T-helper 2 cell (primary cell): Measurements from ENCODE around the gene PPP1R14C.

ENCODE experiments used
- DNase-seq, 5 experiments: peaks; one replicate each; pipeline versions ENCODE4 v3.0.0 to v3.0.0-alpha.2; 2012 to 2022

PPP1R14C gene

GRCh38 chr6:150252714-150253444 lies 110.0 kb downstream of the PPP1R14C start:
- DNase-seq, result peak in 1 of 5 experiments; percentile 71

GRCh38 chr6:150253489-150253888 lies 110.6 kb downstream of the PPP1R14C start:
- DNase-seq, result no peak

- no peak for DNase-seq
Observed at GRCh38 chr6:150254770-150255169, 111.9 kb downstream of the PPP1R14C start.

- DNase-seq, result no peak
Observed at GRCh38 chr6:150255840-150256239, 113.0 kb downstream of the PPP1R14C start.

- DNase-seq, result peak in 1 of 5 experiments; percentile 25
Observed at GRCh38 chr6:150256618-150257272, 113.9 kb downstream of the PPP1R14C start.

- no peak for DNase-seq
Observed at GRCh38 chr6:150258381-150258780, 115.5 kb downstream of the PPP1R14C start.

GRCh38 chr6:150260931-150261330 lies 118.1 kb downstream of the PPP1R14C start:
- no peak for DNase-seq

- no peak for DNase-seq
Observed at GRCh38 chr6:150261997-150262697, 119.3 kb downstream of the PPP1R14C start.

- DNase-seq, result peak in 2 of 5 experiments; percentile 25 to 90
Observed at GRCh38 chr6:150263765-150264404, 121.0 kb downstream of the PPP1R14C start.

- no peak for DNase-seq
Observed at GRCh38 chr6:150266309-150266708, 123.5 kb downstream of the PPP1R14C start.

- DNase-seq, result no peak
Observed at GRCh38 chr6:150266963-150267685, 124.3 kb downstream of the PPP1R14C start.

GRCh38 chr6:150267686-150268561 lies 125.1 kb downstream of the PPP1R14C start:
- DNase-seq, result no peak

GRCh38 chr6:150269130-150269856 lies 126.4 kb downstream of the PPP1R14C start:
- DNase-seq, result no peak

- no peak for DNase-seq
Observed at GRCh38 chr6:150269857-150270223, 127.0 kb downstream of the PPP1R14C start.

GRCh38 chr6:150270330-150271052 lies 127.6 kb downstream of the PPP1R14C start:
- no peak for DNase-seq

- DNase-seq, result no peak
Observed at GRCh38 chr6:150271172-150271500, 128.3 kb downstream of the PPP1R14C start.

GRCh38 chr6:150271501-150272263 lies 128.8 kb downstream of the PPP1R14C start:
- no peak for DNase-seq

- DNase-seq, result no peak
Observed at GRCh38 chr6:150272264-150272975, 129.6 kb downstream of the PPP1R14C start.

GRCh38 chr6:150272976-150273315 lies 130.1 kb downstream of the PPP1R14C start:
- DNase-seq, result no peak
